Heart right ventricle (tissue), 16 donors: ENCODE results near the gene ZNF213. TPM values are rescaled to one million over a fixed set of nuclear protein-coding genes. Genes with fewer than 3 reads are reported as not detected.

Experiments used
- ATAC-seq, 8 donors: fragments of 200-7000 bp; cut with Tn5 transposase; one replicate each; pipeline ENCODE4 v1.9.1; 2020; ENCODE audit warnings: mild to moderate bottlenecking in 8 of 8, moderate library complexity in 8 of 8, moderate number of reproducible peaks in 1 of 8
- DNase-seq, 2 donors: peaks; one replicate each; pipeline ENCODE4 v3.0.0-alpha.2; 2020
- H3K27ac ChIP-seq, 10 donors: fragments of 200-600 bp; sonication (generic) in 2 of 10; one replicate each; pipeline versions ENCODE4 v1.5.0 to v1.8.0; 2020 to 2022; ENCODE audit warnings: mild to moderate bottlenecking in 3 of 10
- H3K27me3 ChIP-seq, 7 donors: fragments of 200-600 bp; one replicate each; pipeline ENCODE4 v1.8.0; 2021 to 2022; ENCODE audit warnings: mild to moderate bottlenecking in 2 of 7
- H3K36me3 ChIP-seq, 9 donors: fragments of 200-600 bp; sonication (generic) in 1 of 9; one replicate each; pipeline versions ENCODE4 v1.5.0 to v1.8.0; 2020 to 2022; ENCODE audit warnings: mild to moderate bottlenecking in 2 of 9
- H3K4me1 ChIP-seq, 9 donors: fragments of 200-600 bp; sonication (generic) in 1 of 9; one replicate each; pipeline versions ENCODE4 v1.5.0 to v1.8.0; 2020 to 2022; ENCODE audit warnings: mild to moderate bottlenecking in 4 of 9
- H3K4me3 ChIP-seq, 10 donors: fragments of 200-600 bp; sonication (generic) in 2 of 10; one replicate each; pipeline versions ENCODE4 v1.5.0 to v1.8.0; 2020 to 2022; ENCODE audit warnings: mild to moderate bottlenecking in 7 of 10, moderate library complexity in 2 of 10
- H3K9me3 ChIP-seq, 11 donors: fragments of 200-600 bp in 10 of 11; sonication (generic) in 2 of 11; one replicate each; pipeline versions ENCODE4 v1.5.0 to v1.8.0; 2013 to 2022; ENCODE audit warnings: mild to moderate bottlenecking in 2 of 11, control low read depth in 1 of 11, moderate library complexity in 1 of 11
- WGBS, 2 donors: extraction: QIAGEN DNeasy Blood & Tissue Kit; methylation state at CpG; one replicate each; pipeline ENCODE4 v1.1.7; 2013; ENCODE audit warnings: inconsistent platforms in 1 of 2; 5-methylcytosine and 5-hydroxymethylcytosine counted together
- intact Hi-C, 10 donors: fragments of 100-400 bp; cut with DNase I; formaldehyde crosslinking; loops; one replicate each; pipeline versions ENCODE4 v1.11.1 to v1.14.2; 2022
- polyA plus RNA-seq, 2 donors: library from polyadenylated mRNA; stranded (reverse); fragments of 200-250 nt; gene quantifications; one replicate each; pipeline ENCODE4 v1.2.3, GENCODE V29; 2013
- total RNA-seq, 10 donors: library from RNA; stranded (reverse); fragmentation: NEBNext Ultra II Directional in 3 of 10; extraction: Animal tissue kit (Norgen Biotek cat#: 25700) in 3 of 10; gene quantifications; one replicate each; pipeline versions ENCODE4 v1.2.1 to v1.2.4, GENCODE V29; 2021 to 2023
- TF ChIP-seq, protein P1 (sequence below), 9 donors: fragments of 200-600 bp; sonication (generic) in 2 of 9; IDR thresholded peaks; one replicate each; pipeline versions ENCODE4 v1.5.0 to v1.8.0; 2021 to 2022; ENCODE audit warnings: antibody characterized with exemption in 9 of 9, mild to moderate bottlenecking in 5 of 9, moderate library complexity in 1 of 9
- donor health status: Arrhythmogenic right ventricular cardiomyopathy.
- donor health status: ischemic (EF 13 %, LVEDD 7.1; RV severe dilation, severe dysfunction).
- donor health status: healthy with polysubstance abuse.
- donor health status: DM: no; HTN: yes; CAD: no.
- donor health status: DM: no; HTN: no; CAD: no.
- donor health status: ischemic (EF 25% LVEDD 6.9; RV normal size, moderate dysfunction).
- donor health status: ischemic (EF 25% LVEDD 5.7; RV mildly dilated, moderate dysfunction).
- donor health status: healthy.
- donor health status: DM: yes; HTN: yes; CAD: no.
- donor health status: Ischemic cardiomyopathy.
- donor health status: ischemic (EF 35%, LVEDD 5.7; RV mildly dilated, moderate dysfunction).
- donor health status: nonischemic (EF 11% LVEDD 7.7; RV severe dilation, severe dysfunction).
- donor health status: DM: yes; HTN: yes; CAD: no.
- donor health status: PGD.
- donor health status: ischemic (EF 29% LVEDD 5.4; RV normal size, mild dysfunction).
- donor health status: nonischemic (EF 23%, LVEDD 6.1; RV moderate dilation, normal function).

Gene ZNF213
- total and polyA plus RNA-seq, 12 donors: 5.9 to 10.1 (median 7.7) TPM

GRCh38 chr16:3095869-3096268 is 39.0 kb upstream of the ZNF213 start:
- Histone ChIP-seq H3K4me1 (peaks cover 4 to 33% (median 18%) of the 10 kb centered on the region in 9 donors), H3K4me3 (no peak overlapping the region), H3K36me3 (no peaks in the 10 kb centered on the region), H3K27ac (no peak overlapping the region), H3K9me3 (no peaks in the 10 kb centered on the region), H3K27me3 (peaks cover 0 to 10% (median 6%) of the 10 kb centered on the region in 7 donors)
- TF ChIP-seq, protein P1, sequence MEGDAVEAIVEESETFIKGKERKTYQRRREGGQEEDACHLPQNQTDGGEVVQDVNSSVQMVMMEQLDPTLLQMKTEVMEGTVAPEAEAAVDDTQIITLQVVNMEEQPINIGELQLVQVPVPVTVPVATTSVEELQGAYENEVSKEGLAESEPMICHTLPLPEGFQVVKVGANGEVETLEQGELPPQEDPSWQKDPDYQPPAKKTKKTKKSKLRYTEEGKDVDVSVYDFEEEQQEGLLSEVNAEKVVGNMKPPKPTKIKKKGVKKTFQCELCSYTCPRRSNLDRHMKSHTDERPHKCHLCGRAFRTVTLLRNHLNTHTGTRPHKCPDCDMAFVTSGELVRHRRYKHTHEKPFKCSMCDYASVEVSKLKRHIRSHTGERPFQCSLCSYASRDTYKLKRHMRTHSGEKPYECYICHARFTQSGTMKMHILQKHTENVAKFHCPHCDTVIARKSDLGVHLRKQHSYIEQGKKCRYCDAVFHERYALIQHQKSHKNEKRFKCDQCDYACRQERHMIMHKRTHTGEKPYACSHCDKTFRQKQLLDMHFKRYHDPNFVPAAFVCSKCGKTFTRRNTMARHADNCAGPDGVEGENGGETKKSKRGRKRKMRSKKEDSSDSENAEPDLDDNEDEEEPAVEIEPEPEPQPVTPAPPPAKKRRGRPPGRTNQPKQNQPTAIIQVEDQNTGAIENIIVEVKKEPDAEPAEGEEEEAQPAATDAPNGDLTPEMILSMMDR (IDR thresholded peaks at IDR 0.05): peak in 4 of 9 donors; percentile 13 to 40 (median 26)
- ATAC-seq (peak in 2 of 8 donors; percentile 19 to 47), DNase-seq (peak in 1 of 2 donors; percentile 34)
- 33 to 43% methylated on average over 4 of the region's 4 CpGs for WGBS, 2 donors
- intact Hi-C loops: loop anchor here in 4 of 10 donors (2.0 to 10.0 kb wide), 4 partner anchors 33 to 69 kb away; no protein-coding TSS in a partner anchor

DNA sequence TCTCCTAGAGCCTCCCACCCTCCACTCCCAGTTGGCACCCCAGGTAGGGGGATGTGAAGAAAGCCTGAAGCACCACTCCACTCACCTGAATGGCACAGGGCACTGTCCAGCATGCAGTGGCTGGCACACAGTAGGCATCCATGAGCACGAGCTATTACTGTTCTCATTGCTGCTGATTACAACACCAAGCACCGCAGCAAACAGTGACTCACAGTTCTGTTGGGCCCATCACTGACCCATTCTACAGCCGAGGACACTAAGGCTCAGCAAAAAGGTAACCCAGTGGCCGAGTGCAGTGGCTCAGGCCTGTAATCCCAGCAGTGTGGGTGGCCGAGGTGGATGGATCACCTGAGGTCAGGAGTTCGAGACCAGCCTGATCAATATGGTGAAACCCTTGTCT is 38.5 kb upstream of the ZNF213 start:
- ATAC-seq: no peak
- intact Hi-C loops: loop anchor here in 4 of 10 donors (5.0 to 10.0 kb wide), 3 partner anchors 34 to 68 kb away; no protein-coding TSS in a partner anchor

GRCh38 chr16:3097266-3097665 is 37.6 kb upstream of the ZNF213 start:
- intact Hi-C loops: loop anchor here in 4 of 10 donors (5.0 to 10.0 kb wide), 3 partner anchors 35 to 68 kb away; no protein-coding TSS in a partner anchor
- ATAC-seq (no peak), DNase-seq (no peak)
- Histone ChIP-seq H3K4me3 (no peak overlapping the region), H3K36me3 (no peaks in the 10 kb centered on the region), H3K9me3 (no peaks in the 10 kb centered on the region), H3K4me1 (peaks cover 6 to 45% (median 29%) of the 10 kb centered on the region in 9 donors), H3K27ac (no peak overlapping the region), H3K27me3 (peaks cover 0 to 10% (median 3%) of the 10 kb centered on the region in 7 donors)
- TF ChIP-seq, protein P1 (IDR thresholded peaks at IDR 0.05): no peak
- 40 to 54% methylated on average over 8 of the region's 8 CpGs for WGBS, 2 donors

More for the DNA sequence above, 38.5 kb upstream of the ZNF213 start:
- no peak for DNase-seq
- H3K4me1 ChIP-seq: peaks cover 6 to 38% (median 23%) of the 10 kb centered on the region in 9 donors
- H3K36me3 ChIP-seq: no peaks in the 10 kb centered on the region
- 86 to 87% methylated on average over 6 of the region's 6 CpGs for WGBS, 2 donors
- TF ChIP-seq, protein P1 (IDR thresholded peaks at IDR 0.05): no peak
- H3K27ac ChIP-seq: no peak overlapping the region
- peaks cover 0 to 10% (median 6%) of the 10 kb centered on the region in 7 donors for H3K27me3 ChIP-seq
- no peaks in the 10 kb centered on the region for H3K9me3 ChIP-seq
- no peak overlapping the region for H3K4me3 ChIP-seq

DNA sequence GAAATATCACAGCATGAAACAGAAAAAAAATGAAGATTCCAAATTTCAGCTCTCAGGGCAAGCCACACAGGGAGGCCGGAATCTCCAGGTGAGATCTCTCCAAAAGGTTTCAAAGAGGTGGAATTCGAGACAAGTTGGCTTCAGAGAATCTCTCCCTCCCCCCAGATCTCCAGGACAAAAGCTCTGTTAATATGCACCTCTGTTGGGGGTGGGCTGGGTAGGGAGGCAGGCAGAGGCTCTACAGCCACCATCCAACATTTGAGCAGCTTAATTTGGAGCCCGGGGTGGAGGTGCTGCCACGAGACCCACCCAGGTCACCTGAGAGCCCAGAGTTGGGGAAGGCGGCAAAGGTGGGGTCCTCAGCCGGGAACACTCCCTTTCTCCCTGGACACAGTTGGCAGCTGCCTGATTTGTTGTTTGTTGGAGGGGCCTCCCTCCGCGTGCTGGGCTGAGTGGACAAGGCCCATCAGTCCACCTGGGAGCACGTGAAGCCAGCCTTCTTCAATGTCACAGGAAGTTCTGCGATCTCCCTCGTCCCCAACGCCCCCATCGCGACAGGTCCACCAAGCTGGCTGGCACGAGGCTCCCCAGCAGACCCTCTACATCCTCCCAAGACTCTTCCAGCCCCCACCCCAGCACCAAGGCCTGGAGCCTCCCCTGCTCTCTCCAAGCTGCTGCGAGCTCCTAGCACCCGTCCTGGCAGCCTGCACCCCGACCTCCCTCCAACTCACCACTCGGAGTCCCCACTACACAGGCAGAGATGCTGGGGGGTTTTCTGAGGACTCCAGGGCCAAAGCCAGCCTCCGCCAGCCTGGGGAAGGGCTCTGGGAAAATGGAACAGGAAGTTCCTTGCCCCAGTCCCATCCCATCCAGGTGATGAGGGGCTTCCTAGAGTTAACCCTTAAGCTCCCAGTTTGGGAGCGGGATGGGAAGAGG is 36.1 kb upstream of the ZNF213 start, which contains the start of gene ZSCAN10:
Gene ZSCAN10, minus strand, starts transcription at position 836 of the 936 bp plus-strand sequence. CDS start 6,357 bp downstream, outside the sequence.
- H3K4me3 ChIP-seq: peak within 1 kb of the TSS in 6 of 10 donors; percentile 11 to 43 (median 35)
- H3K27ac ChIP-seq: peak within 1 kb of the TSS in 8 of 10 donors; percentile 3 to 90 (median 54)
- whole genome bisulfite sequencing, 2 donors: 41 to 48% methylated on average over 21 of the region's 21 CpGs
- TF ChIP-seq, protein P1 (IDR thresholded peaks at IDR 0.05): no peak
- H3K4me1 ChIP-seq: peaks cover 6 to 55% (median 34%) of the 10 kb centered on the region in 9 donors
- DNase-seq (no peak), ATAC-seq (no peak)
- H3K9me3 ChIP-seq: no peaks in the 10 kb centered on the region
- peaks cover 0 to 4% (median 0%) of the 10 kb centered on the region in 7 donors for H3K27me3 ChIP-seq
- no peaks in the 10 kb centered on the region for H3K36me3 ChIP-seq
- intact Hi-C loops: loop anchor here in 4 of 10 donors (5.0 to 10.0 kb wide), 3 partner anchors 36 to 66 kb away; no protein-coding TSS in a partner anchor
